ENCODE measurements around the gene DNAH11. TPM values are rescaled to one million over a fixed set of nuclear protein-coding genes. Genes with fewer than 3 reads are reported as not detected.

DNAH11 gene
- total and polyA plus RNA-seq, 8 donors, result 0.86 to 7.6 (median 3.5) TPM

- DNase-seq (no peak), ATAC-seq (no peak)
- peaks cover 0 to 2% of the 10 kb centered on the region in 2 donors for H3K9me3 ChIP-seq
- H3K4me3 ChIP-seq, result no peak overlapping the region
- intact Hi-C loops (cut with DNase I), result no loop called here
- H3K27me3 ChIP-seq, result no peaks in the 10 kb centered on the region
- no peak for TF ChIP-seq CTCF (IDR thresholded peaks at IDR 0.05)
- no peak overlapping the region for H3K27ac ChIP-seq
- H3K36me3 ChIP-seq, result no peaks in the 10 kb centered on the region
- no peaks in the 10 kb centered on the region for H3K4me1 ChIP-seq
Observed at GRCh38 chr7:21704359-21704758, 161.5 kb downstream of the DNAH11 start.

DNA sequence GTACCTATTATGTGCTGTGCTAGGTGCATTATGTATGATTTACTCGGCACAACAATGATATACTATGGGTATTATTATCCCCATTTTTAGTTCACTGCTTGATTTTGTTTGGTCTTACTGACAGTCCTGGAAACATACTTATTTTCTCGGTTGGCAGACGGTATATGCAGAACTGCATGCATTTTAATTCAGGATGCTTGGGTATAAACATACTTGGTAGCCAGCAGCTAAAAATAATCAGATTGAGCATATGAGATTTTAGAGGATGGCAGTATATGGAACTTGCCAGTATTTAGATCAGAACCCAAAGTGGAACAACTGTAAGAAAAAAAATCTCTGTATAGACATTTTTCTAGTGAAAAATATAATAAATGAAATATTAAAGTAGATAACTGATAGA is 163.3 kb downstream of the DNAH11 start:
- intact Hi-C loops (cut with DNase I), result no loop called here
- DNase-seq (no peak), ATAC-seq (no peak)
- Histone ChIP-seq H3K4me3 (no peak overlapping the region), H3K36me3 (no peaks in the 10 kb centered on the region), H3K27ac (no peak overlapping the region), H3K9me3 (no peaks in the 10 kb centered on the region), H3K4me1 (no peaks in the 10 kb centered on the region), H3K27me3 (no peaks in the 10 kb centered on the region)
- TF ChIP-seq CTCF (IDR thresholded peaks at IDR 0.05), result no peak

GRCh38 chr7:21707566-21707965 is 164.7 kb downstream of the DNAH11 start:
- Histone ChIP-seq H3K4me3 (no peak overlapping the region), H3K27ac (no peak overlapping the region), H3K9me3 (no peaks in the 10 kb centered on the region), H3K36me3 (no peaks in the 10 kb centered on the region), H3K4me1 (no peaks in the 10 kb centered on the region), H3K27me3 (no peaks in the 10 kb centered on the region)
- no peak for TF ChIP-seq CTCF (IDR thresholded peaks at IDR 0.05)
- DNase-seq, result no peak
- no peak for ATAC-seq
- intact Hi-C loops (cut with DNase I), result no loop called here

DNA sequence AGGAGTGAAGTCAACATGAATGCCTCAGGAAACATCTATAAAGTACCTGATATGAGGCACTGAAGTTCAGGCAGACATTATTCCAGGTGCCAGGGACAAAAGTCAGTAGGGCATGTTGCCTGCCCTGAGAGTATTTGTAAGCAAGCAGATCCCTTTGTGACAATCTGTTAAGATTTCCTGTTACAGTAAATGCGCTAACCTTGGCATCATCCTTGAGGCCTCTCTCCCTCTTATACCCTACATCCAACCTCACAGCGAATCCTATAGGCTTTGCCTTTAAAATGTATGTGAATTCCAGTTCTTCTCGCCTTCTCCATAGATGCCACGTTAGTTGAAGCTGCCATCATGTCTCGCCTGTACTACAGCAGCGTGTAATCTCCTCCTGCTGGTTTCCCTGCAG is 165.3 kb downstream of the DNAH11 start:
- Histone ChIP-seq H3K36me3 (no peaks in the 10 kb centered on the region), H3K27ac (no peak overlapping the region), H3K4me3 (no peak overlapping the region), H3K9me3 (no peaks in the 10 kb centered on the region), H3K27me3 (no peaks in the 10 kb centered on the region), H3K4me1 (no peaks in the 10 kb centered on the region)
- TF ChIP-seq CTCF (IDR thresholded peaks at IDR 0.05), result no peak
- no peak for DNase-seq
- intact Hi-C loops (cut with DNase I), result no loop called here
- no peak for ATAC-seq

DNA sequence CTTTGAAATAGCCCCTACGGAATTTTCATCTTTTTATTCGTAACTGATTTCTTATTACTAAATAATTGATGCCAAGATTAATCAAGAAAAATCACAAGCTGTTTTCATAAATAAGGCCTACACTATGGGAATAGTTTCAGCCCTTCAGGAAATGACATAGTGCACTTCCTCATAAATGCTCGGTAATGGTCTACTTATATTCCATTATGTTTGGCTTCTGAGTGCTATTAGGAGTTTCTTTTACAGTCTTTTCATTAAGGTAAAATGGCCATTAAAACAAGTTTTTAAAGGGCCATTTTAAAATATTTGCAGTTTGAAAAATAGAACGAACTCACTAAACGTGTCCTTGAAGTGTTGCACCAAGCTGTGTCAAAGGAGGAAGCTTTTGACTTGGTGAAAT is 174.5 kb downstream of the DNAH11 start:
- Histone ChIP-seq H3K9me3 (no peaks in the 10 kb centered on the region), H3K27me3 (no peaks in the 10 kb centered on the region), H3K4me1 (no peaks in the 10 kb centered on the region), H3K27ac (no peak overlapping the region), H3K4me3 (no peak overlapping the region), H3K36me3 (no peaks in the 10 kb centered on the region)
- TF ChIP-seq CTCF (IDR thresholded peaks at IDR 0.05), result no peak
- DNase-seq (no peak), ATAC-seq (no peak)
- intact Hi-C loops (cut with DNase I), result no loop called here

Data from left lung (tissue), 10 donors.